GM19455 (cell line): ENCODE measurements around the gene IL23R.

Source experiments
- ATAC-seq: cut with Tn5 transposase; IDR thresholded peaks from one replicate; pipeline ENCODE4 v1.9.1; 2021; ENCODE audit not compliant: unreplicated experiment

Gene IL23R

DNA sequence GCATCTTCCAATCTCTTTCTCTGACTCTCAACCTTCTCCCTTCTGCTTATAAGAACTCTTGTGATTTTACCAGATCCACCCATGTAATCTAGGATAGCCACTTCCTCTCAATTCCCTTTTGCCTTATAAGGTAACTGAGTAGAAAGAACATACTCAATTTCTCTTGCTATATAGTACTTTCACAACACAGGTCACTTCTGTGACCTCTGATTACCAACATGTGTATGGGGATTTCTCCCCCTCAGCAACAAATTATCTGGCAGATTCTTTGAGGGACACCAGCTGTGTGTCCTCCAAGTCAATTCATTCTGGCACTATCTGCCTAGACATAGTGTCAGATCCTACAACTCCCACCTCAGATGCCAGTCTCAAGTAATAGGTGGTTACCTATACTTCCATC lies 62.5 kb downstream of the IL23R start:
- ATAC-seq = no peak

GRCh38 chr1:67230539-67230938 lies 64.3 kb downstream of the IL23R start:
- ATAC-seq = no peak

DNA sequence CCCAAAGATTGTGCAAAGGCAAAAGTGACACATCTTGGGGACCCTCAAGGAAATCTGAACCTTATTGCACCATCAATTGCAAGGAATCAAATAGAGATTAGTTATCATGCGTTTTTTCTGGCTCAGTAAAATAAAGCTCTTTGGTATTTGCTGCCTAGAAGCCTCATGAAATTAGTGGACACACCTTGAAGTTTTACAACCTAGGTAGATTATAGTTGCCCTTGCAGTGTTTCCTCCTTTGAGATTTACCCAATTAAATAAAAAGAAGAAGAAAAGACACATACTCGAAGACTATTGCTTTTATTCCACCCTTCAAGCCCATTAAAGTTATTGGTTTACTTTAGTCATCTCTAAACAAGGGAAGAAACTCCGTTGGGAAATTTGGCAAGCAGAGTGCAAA lies 70.0 kb downstream of the IL23R start:
- ATAC-seq = no peak

GRCh38 chr1:67239738-67240137 lies 73.5 kb downstream of the IL23R start:
- ATAC-seq = no peak

DNA sequence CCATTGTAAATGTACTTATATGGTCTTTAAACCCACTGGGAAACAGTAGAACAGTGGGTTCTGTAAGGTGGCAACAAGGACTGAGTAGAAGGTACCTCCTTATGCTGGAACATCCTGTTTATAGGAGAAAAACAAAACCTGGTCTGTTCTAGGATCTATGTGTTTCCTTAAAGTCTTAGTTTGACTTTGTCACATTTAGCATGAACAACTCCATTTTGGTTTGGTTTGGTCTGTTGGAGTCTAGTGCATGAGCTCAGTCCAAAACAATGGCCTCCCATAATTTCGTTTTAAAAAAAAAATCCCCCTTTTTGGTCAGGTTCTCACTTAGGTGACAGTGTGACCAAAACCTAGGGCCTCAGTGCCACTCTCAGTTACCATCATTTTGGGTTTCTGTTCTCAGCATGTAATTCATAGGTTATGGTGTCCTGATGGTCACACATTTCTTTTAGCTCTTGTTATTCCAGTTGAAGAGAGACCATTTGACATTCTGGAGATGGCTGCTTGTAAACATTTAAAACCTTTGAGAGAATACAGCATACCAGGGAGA lies 75.0 kb downstream of the IL23R start:
- no peak for ATAC-seq

GRCh38 chr1:67242016-67242415 lies 75.8 kb downstream of the IL23R start:
- ATAC-seq = no peak

- ATAC-seq = no peak
Observed at GRCh38 chr1:67250051-67250653, 83.9 kb downstream of the IL23R start.

GRCh38 chr1:67256291-67257172 lies 90.3 kb downstream of the IL23R start:
- ATAC-seq = no peak

GRCh38 chr1:67257173-67257535 lies 90.9 kb downstream of the IL23R start:
- ATAC-seq = no peak

DNA sequence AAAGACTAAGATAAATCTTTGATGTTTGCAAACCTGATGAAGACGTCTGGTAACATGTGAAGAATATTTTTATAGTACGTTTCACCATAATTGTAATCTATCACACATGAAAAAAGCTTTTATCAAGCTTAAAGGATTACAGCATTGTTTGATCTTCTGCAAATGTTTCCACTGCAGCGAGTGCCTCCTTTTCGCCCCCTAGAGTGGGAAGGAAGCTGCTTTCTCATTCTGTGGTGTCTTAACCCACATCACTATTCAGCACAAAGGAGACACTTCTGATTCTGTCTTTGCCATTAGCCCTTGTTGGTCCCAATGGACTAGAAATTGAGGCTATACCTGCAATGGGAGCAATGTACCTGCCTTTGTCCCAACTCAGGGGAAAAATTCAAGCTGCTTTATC lies 95.4 kb downstream of the IL23R start:
- no peak for ATAC-seq

DNA sequence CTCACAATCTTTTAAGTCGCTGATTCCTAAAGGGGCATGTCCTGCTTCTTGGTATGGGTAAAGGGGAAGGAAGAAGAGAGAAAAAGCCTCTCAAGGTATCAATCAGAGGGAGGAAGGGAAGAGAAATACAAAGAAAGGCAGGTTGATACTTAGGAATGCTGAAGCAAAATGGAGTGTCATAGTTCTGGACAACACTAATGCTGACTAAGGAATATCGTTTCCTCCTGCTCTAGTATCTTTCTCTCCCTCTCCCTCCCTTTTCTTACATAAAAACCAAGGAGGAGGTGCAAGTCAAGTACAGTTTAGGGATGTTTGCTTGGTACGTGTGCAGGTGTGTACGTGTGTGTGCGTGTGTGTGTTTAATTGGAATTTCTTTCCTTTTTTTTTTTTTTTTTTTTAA lies 96.5 kb downstream of the IL23R start:
- ATAC-seq = no peak

- no peak for ATAC-seq
Observed at GRCh38 chr1:67264152-67264551, 97.9 kb downstream of the IL23R start.

- ATAC-seq = no peak
Observed at GRCh38 chr1:67264899-67265298, 98.6 kb downstream of the IL23R start.

DNA sequence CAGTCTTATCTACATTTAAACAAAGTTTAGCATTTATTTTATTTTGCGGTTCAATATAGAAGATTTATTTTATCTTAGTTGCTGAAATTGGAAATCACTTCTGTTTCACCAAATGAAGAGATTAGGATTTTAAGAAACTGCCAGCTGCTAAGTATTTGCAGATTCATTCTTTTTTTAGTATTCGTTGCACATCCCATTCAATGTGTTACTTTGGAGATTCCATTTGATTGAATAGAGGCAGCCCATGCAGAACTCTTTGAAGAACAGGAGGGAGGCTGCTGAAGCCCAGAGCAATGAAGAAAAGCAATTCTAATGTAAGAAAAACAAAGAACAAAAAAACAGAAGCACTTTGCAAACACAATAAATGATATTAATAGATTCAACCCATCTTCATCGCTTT lies 102.8 kb downstream of the IL23R start:
- no peak for ATAC-seq

DNA sequence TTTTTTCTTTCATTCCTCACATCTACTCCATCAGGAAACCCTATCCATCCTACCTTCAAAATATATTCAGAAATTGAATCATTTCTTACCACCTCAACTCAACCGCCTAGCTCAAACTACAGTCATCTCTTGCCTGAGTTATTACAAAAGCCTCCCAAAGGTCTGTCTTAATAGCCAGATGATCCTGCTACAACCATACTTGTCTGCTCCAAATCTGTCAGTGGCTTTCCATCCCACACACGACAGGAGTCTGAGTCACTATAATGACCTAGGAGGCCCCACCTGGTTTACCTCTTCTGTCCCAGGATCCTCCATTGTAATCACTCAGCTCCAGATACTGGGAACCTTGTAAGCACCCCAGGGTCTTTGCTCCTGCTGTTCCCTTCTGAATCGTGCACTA lies 104.3 kb downstream of the IL23R start:
- no peak for ATAC-seq

- no peak for ATAC-seq
Observed at GRCh38 chr1:67273591-67273990, 107.3 kb downstream of the IL23R start.

- ATAC-seq = no peak
Observed at GRCh38 chr1:67274623-67275325, 108.5 kb downstream of the IL23R start.

DNA sequence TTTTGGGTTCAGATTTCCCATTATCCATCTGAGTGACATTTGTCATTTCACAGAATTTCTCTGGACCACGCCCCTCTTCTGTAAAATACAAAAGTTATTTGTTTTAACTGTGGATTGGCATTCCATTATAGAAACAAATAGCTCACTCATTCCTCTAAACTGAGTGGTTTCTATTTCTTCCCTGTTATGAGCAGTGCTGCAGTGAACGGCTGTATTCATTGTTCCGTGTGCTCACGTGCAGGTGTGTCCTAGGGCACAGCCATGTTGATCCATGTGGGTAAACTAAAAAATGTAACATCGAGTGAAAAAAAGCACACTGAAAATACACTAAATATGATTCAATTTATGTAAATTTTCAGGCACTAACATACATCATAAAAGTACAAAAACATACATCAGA lies 114.4 kb downstream of the IL23R start:
- ATAC-seq = no peak

DNA sequence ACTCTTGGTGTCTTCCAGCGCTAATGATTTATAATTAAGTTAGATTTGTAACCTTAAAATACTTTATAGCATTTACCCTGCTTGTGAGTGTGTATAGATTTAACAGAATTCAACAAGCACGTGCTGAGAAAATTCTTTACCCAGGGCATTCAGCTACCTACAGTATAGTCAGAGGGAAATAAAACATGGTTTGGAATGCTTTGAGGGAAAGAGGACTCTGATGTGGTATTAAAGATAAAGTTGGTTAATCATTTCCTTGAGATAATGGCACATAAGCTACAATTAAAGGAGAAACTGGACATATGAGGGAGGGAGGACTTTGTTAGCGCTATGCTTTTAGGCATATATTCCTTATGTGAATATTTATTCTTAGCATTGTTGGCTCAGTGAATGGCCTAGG lies 115.0 kb downstream of the IL23R start:
- no peak for ATAC-seq

GRCh38 chr1:67285780-67286488 lies 119.7 kb downstream of the IL23R start:
- peak; percentile 76 for ATAC-seq

DNA sequence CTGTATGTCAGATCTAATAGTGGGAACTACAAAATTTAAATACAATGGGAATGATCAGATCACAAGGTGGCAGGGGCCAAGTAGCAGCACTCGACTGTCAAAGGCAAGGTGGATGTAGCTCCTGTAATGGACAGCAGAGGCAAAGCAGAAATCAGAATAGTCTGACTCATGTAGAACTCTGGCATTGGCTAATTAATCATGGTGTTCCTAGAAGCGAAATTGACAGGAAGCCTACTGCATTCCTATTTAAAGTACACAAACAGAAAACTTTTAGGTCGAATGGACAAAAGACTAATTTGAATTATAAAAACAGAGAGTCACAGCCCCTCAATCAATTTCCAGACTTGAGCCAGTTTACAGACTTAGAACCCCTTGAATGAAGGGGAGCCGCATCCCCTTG lies 124.0 kb downstream of the IL23R start:
- no peak for ATAC-seq
